Astrocyte (in vitro differentiated cells and primary cell): ENCODE results near the gene TRNAU1AP. TPM values are rescaled to one million over a fixed set of nuclear protein-coding genes. Genes with fewer than 3 reads are reported as not detected.
"Not testable (repeated sequence)": the region's sequence is repeated elsewhere in the genome, so short reads cannot be mapped to it uniquely, and the experiment has no call there.

ENCODE experiments used
- DNase-seq: peaks from one replicate; pipeline ENCODE4 v3.0.0-alpha.2; 2010; ENCODE audit warnings: low read depth
- FAIRE-seq: peaks from 2 replicates; lab custom pipeline; 2011; peaks lifted over from hg19 to GRCh38; lab: Jason Lieb, UNC
- H2AFZ ChIP-seq: 2 replicates; pipeline ENCODE4 v1.6.0; 2012; ENCODE audit warnings: low read depth, low read length, inconsistent platforms
- H3K27ac ChIP-seq: 2 replicates; pipeline ENCODE4 v1.5.1; 2011; ENCODE audit warnings: low read depth, low read length, inconsistent platforms
- H3K27me3 ChIP-seq: 2 replicates; pipeline ENCODE4 v1.6.0; 2011; ENCODE audit warnings: low read length, inconsistent platforms; ENCODE audit not compliant: insufficient read depth
- H3K36me3 ChIP-seq: 2 replicates; pipeline ENCODE4 v1.5.1; 2011; ENCODE audit warnings: low read length, inconsistent platforms; ENCODE audit not compliant: insufficient read depth
- H3K4me1 ChIP-seq: 2 replicates; pipeline ENCODE4 v1.5.1; 2011; ENCODE audit warnings: low read length, inconsistent platforms; ENCODE audit not compliant: insufficient read depth
- H3K4me2 ChIP-seq: 2 replicates; pipeline ENCODE4 v1.6.0; 2012; ENCODE audit warnings: low read length, inconsistent platforms
- H3K4me3 ChIP-seq: 2 replicates; pipeline ENCODE4 v1.5.1; 2011; ENCODE audit warnings: low read depth, mild to moderate bottlenecking, low read length, inconsistent platforms; ENCODE audit not compliant: insufficient read depth
- H3K79me2 ChIP-seq: 2 replicates; pipeline ENCODE4 v1.6.0; 2012; ENCODE audit warnings: mild to moderate bottlenecking, low read length, inconsistent platforms; ENCODE audit not compliant: insufficient read depth
- H3K9ac ChIP-seq: 2 replicates; pipeline ENCODE4 v1.6.0; 2012; ENCODE audit warnings: mild to moderate bottlenecking, low read length, inconsistent platforms
- H3K9me3 ChIP-seq: 2 replicates; pipeline ENCODE4 v1.5.1; 2012; ENCODE audit warnings: low read depth, mild to moderate bottlenecking, low read length, inconsistent platforms; ENCODE audit not compliant: insufficient read depth
- H4K20me1 ChIP-seq: 2 replicates; pipeline ENCODE4 v1.6.0; 2012; ENCODE audit warnings: low read length, inconsistent platforms; ENCODE audit not compliant: insufficient read depth
- H3K27ac Mint-ChIP-seq: one replicate; pipeline ENCODE4 v1.8.0; 2021; ENCODE audit warnings: mild to moderate bottlenecking, mixed read lengths; ENCODE audit not compliant: unreplicated experiment
- H3K27me3 Mint-ChIP-seq: one replicate; pipeline ENCODE4 v1.8.0; 2021; ENCODE audit warnings: low read depth, mixed read lengths; ENCODE audit not compliant: unreplicated experiment
- H3K36me3 Mint-ChIP-seq: one replicate; pipeline ENCODE4 v1.8.0; 2021; ENCODE audit warnings: low read depth, mixed read lengths; ENCODE audit not compliant: unreplicated experiment
- H3K4me1 Mint-ChIP-seq: one replicate; pipeline ENCODE4 v1.8.0; 2021; ENCODE audit warnings: low read depth, mixed read lengths; ENCODE audit not compliant: unreplicated experiment
- H3K4me3 Mint-ChIP-seq: one replicate; pipeline ENCODE4 v1.8.0; 2021; ENCODE audit warnings: mild to moderate bottlenecking, moderate library complexity, mixed read lengths; ENCODE audit not compliant: unreplicated experiment
- H3K9me3 Mint-ChIP-seq: one replicate; pipeline ENCODE4 v1.8.0; 2021; ENCODE audit warnings: mild to moderate bottlenecking, mixed read lengths; ENCODE audit not compliant: unreplicated experiment
- EZH2 ChIP-seq: IDR thresholded peaks from 2 replicates; pipeline ENCODE4 v1.6.1; 2012; ENCODE audit warnings: mild to moderate bottlenecking, low read length, inconsistent platforms; ENCODE audit not compliant: insufficient read depth
- total RNA-seq: library from RNA; stranded (reverse); gene quantifications from 2 replicates; pipeline ENCODE4 v1.2.1, GENCODE V29; 2021
- TF ChIP-seq, protein P1 (sequence below): IDR thresholded peaks from 2 replicates; pipeline ENCODE4 v1.5.1; 2011; ENCODE audit warnings: low read depth, mild to moderate bottlenecking, inconsistent platforms, low read length, moderate library complexity; ENCODE audit not compliant: insufficient read depth

TRNAU1AP gene
- total RNA-seq, 1 donor from 2014 or later, result 21.7 TPM

DNA sequence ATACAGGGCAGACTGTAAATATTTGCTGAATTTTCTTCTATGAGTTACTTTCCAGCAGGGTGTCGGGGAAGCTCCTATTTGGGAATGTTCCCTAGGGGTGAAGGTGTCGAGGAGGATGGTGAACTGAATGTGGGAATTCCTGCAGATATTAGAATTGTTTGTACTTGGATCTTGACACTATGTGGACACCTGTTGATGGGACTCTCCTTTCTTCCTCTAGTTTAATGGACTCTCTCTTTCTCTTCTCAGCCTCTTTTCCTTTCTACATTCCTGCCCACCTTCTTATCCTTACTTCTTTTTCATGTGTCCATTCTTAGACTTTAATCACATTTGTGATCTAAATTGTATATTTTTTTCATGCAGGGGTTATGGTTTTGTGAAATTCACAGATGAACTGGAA, 14.0 kb downstream of the TRNAU1AP start:
- Histone ChIP-seq H3K9ac (no peak overlapping the region), H3K36me3 (peaks cover 27% of the 10 kb centered on the region), H3K9me3 (no peaks in the 10 kb centered on the region), H4K20me1 (no peaks in the 10 kb centered on the region), H2AFZ (no peak overlapping the region), H3K4me1 (no peaks in the 10 kb centered on the region), H3K79me2 (no peaks in the 10 kb centered on the region), H3K4me2 (no peak overlapping the region), H3K27ac (no peak overlapping the region), H3K27me3 (no peaks in the 10 kb centered on the region), H3K4me3 (no peak overlapping the region)
- Mint-ChIP-seq H3K27ac (no peak overlapping the region), H3K27me3 (no peaks in the 10 kb centered on the region), H3K4me1 (no peaks in the 10 kb centered on the region), H3K9me3 (no peaks in the 10 kb centered on the region), H3K36me3 (peaks cover 20% of the 10 kb centered on the region), H3K4me3 (no peak overlapping the region)
- FAIRE-seq (no peak), DNase-seq (no peak)
- TF ChIP-seq EZH2, result no peak
- TF ChIP-seq, protein P1, sequence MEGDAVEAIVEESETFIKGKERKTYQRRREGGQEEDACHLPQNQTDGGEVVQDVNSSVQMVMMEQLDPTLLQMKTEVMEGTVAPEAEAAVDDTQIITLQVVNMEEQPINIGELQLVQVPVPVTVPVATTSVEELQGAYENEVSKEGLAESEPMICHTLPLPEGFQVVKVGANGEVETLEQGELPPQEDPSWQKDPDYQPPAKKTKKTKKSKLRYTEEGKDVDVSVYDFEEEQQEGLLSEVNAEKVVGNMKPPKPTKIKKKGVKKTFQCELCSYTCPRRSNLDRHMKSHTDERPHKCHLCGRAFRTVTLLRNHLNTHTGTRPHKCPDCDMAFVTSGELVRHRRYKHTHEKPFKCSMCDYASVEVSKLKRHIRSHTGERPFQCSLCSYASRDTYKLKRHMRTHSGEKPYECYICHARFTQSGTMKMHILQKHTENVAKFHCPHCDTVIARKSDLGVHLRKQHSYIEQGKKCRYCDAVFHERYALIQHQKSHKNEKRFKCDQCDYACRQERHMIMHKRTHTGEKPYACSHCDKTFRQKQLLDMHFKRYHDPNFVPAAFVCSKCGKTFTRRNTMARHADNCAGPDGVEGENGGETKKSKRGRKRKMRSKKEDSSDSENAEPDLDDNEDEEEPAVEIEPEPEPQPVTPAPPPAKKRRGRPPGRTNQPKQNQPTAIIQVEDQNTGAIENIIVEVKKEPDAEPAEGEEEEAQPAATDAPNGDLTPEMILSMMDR, result no peak

DNA sequence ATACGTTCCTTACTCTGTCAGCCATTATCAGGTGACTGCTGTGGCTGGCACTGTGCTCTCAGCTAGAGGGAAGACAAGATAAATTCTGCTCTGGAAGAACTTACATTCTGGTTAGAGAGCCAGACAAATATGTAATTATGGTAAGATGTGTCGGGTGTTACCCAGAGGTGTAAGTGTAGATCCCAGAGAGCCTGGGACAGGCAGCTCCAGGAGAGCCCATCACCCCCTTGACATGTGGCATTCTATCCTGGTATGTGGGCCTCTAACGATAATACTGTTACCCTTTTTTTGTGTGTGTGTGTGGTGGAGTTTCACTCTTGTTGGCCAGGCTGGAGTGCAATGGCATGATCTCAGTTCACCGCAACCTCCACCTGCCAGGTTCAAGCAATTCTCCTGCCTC, 19.0 kb downstream of the TRNAU1AP start:
- FAIRE-seq, result no peak
- Histone ChIP-seq H3K4me3 (no peak overlapping the region), H3K9ac (no peak overlapping the region), H3K4me1 (no peaks in the 10 kb centered on the region), H3K9me3 (no peaks in the 10 kb centered on the region), H3K4me2 (no peak overlapping the region), H3K36me3 (peaks cover 17% of the 10 kb centered on the region), H3K79me2 (no peaks in the 10 kb centered on the region), H4K20me1 (peaks cover 1% of the 10 kb centered on the region), H3K27me3 (no peaks in the 10 kb centered on the region), H3K27ac (no peak overlapping the region), H2AFZ (no peak overlapping the region)
- no peak for DNase-seq
- H3K27me3 Mint-ChIP-seq, result no peaks in the 10 kb centered on the region
- no peak for TF ChIP-seq EZH2
- TF ChIP-seq, protein P1, result no peak
- peaks cover 15% of the 10 kb centered on the region for H3K36me3 Mint-ChIP-seq
- no peak overlapping the region for H3K4me3 Mint-ChIP-seq
- no peak overlapping the region for H3K27ac Mint-ChIP-seq
- no peaks in the 10 kb centered on the region for H3K9me3 Mint-ChIP-seq
- no peaks in the 10 kb centered on the region for H3K4me1 Mint-ChIP-seq

DNA sequence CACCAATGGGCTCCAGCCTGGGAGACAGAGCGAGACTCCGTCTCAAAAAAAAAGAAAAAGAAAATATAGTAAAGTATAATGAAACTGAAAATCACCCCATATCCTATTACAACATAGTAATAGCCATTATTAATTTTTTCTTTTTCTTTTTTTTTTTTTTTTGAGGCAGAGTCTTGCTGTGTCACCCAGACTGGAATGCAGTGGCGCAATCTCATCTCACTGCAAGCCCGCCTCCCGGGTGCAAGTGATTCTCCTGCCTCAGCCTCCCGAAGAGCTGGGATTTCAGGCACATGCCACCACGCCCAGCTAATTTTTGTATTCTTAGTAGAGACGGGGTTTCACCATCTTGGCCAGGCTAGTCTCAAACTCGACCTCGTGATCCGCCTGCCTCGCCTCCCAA, 20.0 kb downstream of the TRNAU1AP start:
- Histone ChIP-seq H4K20me1 (peaks cover 11% of the 10 kb centered on the region), H3K36me3 (peaks cover 20% of the 10 kb centered on the region)
- H3K4me2 ChIP-seq, H3K9ac ChIP-seq, FAIRE-seq, H3K4me1 Mint-ChIP-seq, H3K9me3 Mint-ChIP-seq, H3K4me3 Mint-ChIP-seq, H2AFZ ChIP-seq, H3K9me3 ChIP-seq, DNase-seq, H3K79me2 ChIP-seq, H3K4me1 ChIP-seq, H3K27ac Mint-ChIP-seq, H3K27ac ChIP-seq, H3K27me3 Mint-ChIP-seq, H3K27me3 ChIP-seq, H3K4me3 ChIP-seq: not testable (repeated sequence)
- peaks cover 16% of the 10 kb centered on the region for H3K36me3 Mint-ChIP-seq
